GM18511 (cell line): ENCODE measurements around the gene GABRB1.

Experiments used
- ATAC-seq: cut with Tn5 transposase; IDR thresholded peaks from one replicate; pipeline ENCODE4 v1.9.1; 2021; ENCODE audit warnings: mild to moderate bottlenecking, moderate library complexity; ENCODE audit not compliant: unreplicated experiment

The GABRB1 gene

GRCh38 chr4:47031011-47031678 is at the start of gene GABRB1:
Gene GABRB1 (plus strand): TSS chr4:47031567.
- ATAC-seq, result peak; percentile 3

DNA sequence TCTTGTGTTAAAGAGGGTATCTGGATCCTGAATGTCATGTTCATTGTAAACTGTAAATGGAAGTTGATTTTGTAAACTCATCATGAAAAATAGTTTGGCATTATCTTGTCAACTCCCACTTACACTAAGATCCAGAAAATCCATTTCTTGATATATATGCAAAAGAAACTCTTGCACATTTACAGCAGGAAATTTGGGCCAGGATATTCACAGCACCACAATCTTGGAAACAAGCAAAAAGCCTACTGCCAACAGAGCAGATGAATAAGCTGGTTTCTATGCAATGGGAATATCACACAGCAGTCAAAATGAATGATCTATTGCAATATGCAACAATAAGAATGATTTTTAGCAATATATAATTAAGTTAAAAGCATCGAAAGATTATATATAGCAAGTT is 46.6 kb upstream of the GABRB1 start:
- no peak for ATAC-seq

DNA sequence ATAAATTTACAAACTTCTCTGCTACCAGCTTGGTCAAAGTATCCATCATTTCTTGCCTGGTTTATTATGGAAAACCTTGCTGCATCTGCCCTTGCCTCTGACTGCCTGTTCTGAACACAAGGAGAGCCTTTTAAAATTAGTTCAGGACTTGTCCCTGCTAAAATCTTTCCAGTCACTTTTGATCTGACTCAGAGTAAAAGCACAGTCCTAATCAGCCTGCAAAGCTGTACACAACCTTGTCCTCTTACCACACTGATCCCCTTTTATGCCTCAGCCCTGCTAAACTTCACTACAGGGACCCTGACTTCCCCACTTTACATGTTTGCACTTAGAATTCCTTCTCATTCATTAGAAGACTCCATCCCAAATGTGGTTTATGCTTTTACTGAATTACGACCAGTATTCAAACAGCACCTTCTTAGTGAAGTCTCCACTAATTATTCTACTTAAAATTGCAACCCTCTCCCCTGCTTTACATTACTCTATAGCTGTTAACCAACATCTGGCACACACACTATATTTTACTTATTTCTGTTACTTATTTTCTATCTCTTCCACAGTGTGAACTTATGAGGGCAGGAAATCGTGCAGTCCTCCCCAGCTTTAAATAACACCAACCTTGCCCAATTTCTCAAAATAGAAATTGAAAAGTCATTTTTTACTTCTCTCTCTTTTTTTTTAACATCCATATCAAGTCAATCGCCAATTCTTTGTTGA is 44.3 kb upstream of the GABRB1 start:
- ATAC-seq, result no peak

- no peak for ATAC-seq
Measured at GRCh38 chr4:46992338-46992737, 39.0 kb upstream of the GABRB1 start.

DNA sequence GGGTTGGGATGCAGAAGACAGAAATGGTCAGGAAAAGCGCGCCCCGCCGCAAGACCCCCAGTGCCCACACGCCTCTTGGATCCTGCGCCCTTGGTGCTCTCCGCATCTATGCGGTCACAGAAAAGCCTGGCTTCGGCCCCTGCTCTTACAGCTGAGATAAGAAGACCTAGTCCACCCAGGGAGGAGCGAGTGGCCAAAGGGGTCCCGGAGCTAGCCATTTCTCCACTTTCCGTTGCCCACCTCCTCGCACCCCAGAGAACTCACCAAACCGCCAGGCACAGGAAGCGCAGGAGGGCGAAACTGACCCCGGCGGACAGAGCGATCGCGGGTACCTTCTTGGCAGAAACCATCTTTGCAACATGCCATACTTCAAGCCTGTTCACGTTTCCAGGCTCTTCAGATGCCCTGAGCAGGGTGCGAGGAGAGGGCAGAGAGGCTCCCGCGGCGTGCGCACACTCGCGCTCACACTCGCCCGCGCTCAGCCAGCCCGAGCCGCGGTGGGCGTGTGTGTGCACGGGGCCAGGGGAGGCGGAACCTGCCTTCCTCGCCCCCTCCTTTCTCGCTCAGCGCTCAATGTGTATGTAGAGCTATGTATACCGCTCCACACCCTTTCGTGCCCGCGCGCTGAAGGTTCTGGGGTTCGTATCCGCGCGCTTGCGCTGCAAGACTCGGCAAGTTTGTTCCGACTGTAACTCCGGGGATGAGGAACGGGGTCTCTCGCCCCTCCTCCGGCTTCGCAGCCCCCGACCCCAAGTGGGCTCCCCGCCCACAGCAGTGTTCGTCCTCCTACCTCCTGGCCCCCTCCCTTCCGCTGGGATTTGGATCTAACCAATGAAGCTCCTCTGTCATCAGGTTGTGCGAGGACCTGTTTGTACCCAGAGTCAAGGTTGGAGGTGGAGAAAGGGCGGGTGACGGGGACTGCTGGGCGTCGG is 38.0 kb upstream of the GABRB1 start, which contains the start of gene GABRA4:
Gene GABRA4, minus strand, starts transcription at position 507 of the 932 bp plus-strand sequence. Its CDS starts 157 bp downstream, at position 350.
- ATAC-seq, result no peak

DNA sequence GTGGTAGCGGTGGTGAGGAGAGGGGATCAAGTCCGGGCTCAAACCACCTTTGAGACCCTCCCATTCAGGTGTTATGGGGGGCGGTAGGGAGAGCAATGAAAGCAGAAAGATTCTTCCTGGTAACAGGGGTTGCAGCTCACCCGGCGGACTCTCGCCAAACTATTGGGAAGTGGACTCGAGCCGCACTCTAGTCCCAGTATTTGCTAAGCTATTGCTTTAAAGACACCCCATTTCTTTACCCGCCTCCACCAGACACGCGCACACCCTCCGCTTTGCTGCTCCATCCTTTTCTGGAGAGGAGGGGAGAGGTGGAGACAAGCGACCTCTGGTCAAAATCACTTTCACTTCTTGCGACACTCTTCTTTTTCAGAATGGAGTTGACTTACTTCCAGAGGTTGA is 37.4 kb upstream of the GABRB1 start:
- no peak for ATAC-seq

- no peak for ATAC-seq
Measured at GRCh38 chr4:46999566-46999965, 31.8 kb upstream of the GABRB1 start.

GRCh38 chr4:47000406-47000805 is 31.0 kb upstream of the GABRB1 start:
- no peak for ATAC-seq

- ATAC-seq, result peak; percentile 52
Measured at GRCh38 chr4:47002580-47002979, 28.8 kb upstream of the GABRB1 start.

- peak; percentile 31 for ATAC-seq
Measured at GRCh38 chr4:47010347-47010911, 20.9 kb upstream of the GABRB1 start.

GRCh38 chr4:47010912-47011446 is 20.4 kb upstream of the GABRB1 start:
- ATAC-seq, result peak; percentile 96

DNA sequence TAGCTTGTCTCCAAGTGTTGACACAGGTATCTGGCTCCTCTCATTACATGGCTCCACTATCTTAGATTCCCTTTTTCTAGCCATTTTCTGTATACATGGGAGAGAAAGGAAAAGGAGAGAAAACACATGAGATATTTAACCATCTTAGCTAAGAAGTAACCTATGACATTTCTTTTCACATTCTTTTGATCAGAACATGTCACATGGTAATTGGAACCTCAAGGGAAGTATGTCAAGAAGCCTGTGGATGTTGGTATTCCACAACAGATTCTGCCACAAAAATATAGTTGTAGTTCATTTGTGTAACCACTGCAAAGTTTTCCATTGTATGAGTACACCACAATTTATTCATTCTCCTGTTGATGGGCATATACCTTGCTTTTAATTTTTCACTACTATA is 18.7 kb upstream of the GABRB1 start:
- no peak for ATAC-seq

DNA sequence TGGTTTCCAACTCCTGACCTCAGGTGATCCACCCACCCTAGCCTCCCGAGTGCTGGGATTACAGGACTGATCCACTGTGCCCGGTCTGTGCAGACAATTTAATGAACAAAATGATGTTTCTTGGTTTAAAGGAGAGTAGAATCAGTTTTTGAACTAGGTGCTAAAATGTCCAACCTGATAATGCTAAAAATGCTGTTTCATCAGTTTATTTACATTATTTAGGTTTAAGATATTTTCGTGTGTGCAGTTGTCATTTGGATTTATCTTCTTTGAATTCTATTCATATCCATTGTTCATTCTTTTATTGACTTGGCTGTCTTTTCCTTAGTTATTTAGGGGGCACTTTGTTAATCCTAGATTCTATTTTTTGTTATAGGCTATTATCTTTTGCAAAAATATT is 18.0 kb upstream of the GABRB1 start:
- ATAC-seq, result no peak

DNA sequence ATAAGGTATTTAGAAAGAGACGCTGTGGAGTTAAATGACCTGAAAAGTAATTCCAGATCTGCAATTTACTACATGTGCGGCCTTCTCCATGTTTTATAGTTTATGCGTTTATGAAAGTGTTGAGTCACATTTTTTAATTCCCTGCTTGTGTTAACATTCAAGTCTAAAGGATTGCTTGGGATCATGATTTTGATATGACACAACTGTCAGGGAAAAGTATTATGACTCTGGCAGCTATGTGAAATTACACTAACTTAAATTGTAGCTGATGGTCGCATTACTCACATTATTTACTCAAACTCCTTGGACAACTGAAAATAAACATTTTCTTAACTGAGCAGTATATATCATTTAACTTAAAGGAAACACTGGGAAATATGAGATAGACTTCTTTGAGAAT is 14.3 kb upstream of the GABRB1 start:
- no peak for ATAC-seq

DNA sequence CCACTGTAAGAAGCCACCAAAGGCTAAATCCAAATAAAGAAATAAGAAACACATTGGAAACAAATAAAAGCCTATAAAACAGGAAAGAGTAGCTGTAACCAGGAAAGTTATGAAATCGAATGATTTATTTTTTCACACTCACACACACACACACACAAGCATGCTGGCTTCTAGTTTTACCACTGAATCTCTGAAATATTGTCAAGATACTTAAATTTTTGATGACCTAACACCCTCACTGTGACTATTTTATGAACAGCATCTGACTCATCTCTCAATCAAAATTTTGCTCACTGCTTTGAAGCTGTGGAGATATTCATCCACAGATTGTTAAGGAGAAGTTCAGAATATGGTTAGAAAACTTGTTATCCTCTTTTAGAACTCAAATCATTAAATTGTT is 13.9 kb upstream of the GABRB1 start:
- no peak for ATAC-seq

- peak; percentile 38 for ATAC-seq
Measured at GRCh38 chr4:47031751-47032404, 511 bp downstream of the GABRB1 start.

DNA sequence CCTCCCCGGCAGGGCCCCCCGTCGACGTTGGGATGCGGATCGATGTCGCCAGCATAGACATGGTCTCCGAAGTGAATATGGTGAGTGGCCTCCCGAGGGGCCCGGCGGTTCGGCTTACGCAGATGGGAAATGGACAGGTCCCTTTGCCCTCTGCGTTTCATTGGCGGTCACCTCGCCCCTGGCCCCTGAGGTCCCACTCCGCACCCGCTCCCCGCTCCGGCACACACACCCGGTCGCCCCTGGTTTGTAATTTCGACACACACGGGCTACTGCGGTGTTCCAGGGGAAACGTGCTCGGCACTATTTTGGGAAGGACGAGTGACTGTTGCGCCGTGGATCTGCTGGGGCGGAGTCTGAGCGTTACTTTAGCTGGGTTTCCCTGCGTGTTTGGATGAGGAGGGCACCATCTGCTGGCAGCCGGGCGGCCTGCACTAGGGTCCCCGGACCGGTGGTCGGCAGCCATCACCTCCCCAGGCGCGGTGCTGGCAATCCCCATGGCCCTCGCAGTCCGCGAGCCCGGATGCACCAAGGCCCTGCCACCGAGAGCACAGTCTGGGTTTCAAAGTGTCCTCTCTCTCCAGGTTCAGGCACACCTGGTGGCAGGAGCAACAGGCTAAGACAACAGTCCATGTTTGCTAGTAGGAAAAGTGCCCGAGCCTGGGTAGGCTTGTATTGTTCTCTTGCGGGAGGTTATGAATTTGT is 1.2 kb downstream of the GABRB1 start:
- peak; percentile 92 for ATAC-seq

DNA sequence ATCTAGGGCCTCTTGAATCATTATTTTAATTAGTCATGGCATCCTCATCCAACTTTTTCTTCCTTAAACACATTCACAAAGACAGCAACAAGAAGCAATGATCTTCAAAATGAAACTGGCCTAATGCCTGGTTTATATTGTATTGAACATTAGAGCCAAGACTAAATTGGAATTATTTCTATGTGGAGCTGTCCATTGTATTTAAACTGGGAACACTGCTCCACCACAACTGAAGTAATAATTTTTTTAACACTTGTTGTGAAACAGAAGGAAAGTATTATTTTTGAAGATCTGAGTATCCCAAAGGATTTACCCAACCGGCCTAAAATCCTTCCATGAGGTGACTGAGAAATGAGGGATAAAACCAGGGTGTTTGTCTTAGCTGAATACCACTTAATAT is 6.9 kb downstream of the GABRB1 start:
- no peak for ATAC-seq

DNA sequence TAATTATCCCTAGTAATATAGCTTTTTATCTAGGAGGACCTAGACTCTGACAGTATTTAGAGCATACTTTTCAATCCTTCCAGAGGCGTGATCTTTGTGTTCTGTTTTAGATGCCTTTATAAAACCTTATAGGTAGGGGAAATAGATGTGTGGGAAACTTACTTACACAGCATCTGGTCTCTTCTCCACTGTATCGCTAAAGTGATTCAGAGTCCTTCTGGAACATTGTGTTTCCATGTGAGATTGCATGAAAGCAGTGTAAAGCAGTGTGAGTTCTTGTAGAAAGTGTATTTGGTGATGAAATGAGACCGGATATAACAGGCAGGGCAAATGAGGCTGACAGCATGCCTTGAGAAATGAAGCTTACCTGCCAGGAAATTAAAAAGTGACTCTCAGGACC is 9.5 kb downstream of the GABRB1 start:
- no peak for ATAC-seq

DNA sequence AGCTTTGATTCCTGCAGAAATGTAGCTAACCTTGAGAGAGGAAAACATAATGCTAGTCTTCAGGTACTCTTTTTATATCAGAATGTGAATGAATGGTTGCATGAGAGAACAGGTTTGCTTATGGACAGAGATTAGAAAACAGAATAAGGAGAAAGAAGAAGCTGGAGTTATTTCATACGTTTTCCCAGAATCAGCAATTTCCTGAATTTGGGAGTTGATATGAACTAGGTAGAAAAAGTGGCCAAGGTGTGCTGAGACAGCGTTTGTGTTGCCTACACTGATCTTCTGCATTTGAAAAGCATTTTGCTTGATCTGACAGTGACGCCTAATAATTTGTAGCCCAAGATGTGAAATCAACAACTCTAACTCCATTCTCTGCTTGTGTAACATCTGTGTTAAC is 12.5 kb downstream of the GABRB1 start:
- no peak for ATAC-seq
